CMK (cell line): ENCODE data around the gene MSMO1.
"Not testable (repeated sequence)": the region's sequence is repeated elsewhere in the genome, so short reads cannot be mapped to it uniquely, and the experiment has no call there.

Source experiments
- DNase-seq: peaks from one replicate; pipeline ENCODE4 v3.0.0-alpha.2; 2010; ENCODE audit warnings: low read depth

Gene MSMO1

GRCh38 chr4:165324918-165325304, 2.6 kb upstream of the MSMO1 start:
- no peak for DNase-seq

GRCh38 chr4:165325732-165326512, 1.5 kb upstream of the MSMO1 start:
- DNase-seq, result no peak

GRCh38 chr4:165326831-165327210, 648 bp upstream of the MSMO1 start:
- no peak for DNase-seq

DNA sequence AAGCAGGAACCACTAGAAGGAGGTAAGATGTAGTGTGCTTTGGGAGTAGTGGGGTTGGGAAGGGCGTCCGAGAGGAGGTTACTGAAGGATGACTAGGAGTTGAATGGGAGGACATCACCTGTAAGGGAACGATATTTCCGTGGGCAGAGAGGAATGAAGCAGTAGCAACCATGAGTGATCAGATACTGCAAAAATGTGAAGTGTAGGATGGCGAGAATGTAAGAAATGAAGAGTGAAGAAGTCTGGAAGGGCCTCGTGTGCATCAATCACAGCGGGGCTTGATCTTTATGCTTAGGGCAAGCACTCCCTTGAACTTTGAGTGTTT, 594 bp downstream of the MSMO1 start:
- DNase-seq, result no peak

DNA sequence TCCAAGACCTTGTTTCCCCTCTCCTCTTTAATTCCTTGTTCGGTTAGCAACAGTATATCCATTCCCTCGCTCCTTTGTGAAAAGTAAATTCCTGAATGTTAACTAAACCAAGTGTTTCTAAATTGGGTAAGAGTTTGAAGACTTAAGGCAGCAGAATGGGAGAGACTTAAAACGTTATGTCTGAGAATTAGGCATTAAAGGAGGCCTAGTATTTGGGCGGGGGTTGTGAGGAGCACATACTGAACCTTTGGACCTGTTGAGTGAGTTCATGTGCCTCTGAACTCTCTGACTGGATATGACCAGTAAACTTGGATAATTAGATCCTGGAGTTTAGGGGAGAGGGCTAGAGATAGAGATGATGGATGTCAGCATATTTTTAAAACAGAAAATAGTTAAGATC, 1.2 kb downstream of the MSMO1 start:
- DNase-seq, result no peak

DNA sequence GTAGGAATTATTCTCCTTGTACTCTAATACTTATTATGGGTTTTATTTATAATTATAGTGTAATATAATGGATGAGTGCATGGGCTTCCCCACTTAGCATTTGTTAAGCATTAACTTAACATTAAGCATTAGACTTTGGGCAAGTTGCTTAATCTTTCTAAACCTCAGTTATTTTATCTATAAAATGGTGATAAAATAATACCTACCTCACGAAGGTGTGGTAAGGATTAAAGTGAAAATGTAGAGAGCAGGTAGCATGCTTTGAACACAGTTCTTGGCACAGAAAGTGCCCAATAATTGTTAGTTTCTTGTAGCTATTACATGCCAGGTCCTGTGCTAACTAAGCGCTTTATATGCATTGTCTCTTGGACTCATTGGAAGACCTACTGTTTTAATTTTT, 2.6 kb downstream of the MSMO1 start:
- DNase-seq, result no peak

DNA sequence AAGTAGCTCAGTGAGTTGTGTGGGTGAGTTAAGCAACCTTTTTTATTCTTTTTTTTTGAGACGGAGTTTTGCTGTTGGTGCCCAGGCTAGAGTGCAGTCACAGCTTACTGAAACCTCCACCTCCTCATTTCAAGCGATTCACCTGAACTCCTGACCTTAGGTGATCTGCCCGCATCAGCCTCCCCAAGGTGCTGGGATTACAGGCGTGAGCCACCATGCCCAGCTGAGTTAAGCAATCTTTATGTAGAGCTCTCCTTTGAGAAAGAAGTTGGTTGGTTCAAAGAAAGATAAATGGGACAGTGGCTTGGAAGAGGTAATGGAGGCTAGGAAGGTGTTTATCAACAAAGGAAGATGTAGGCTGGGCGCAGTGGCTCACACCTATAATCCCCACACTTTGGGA, 3.2 kb downstream of the MSMO1 start:
- DNase-seq, result no peak

DNA sequence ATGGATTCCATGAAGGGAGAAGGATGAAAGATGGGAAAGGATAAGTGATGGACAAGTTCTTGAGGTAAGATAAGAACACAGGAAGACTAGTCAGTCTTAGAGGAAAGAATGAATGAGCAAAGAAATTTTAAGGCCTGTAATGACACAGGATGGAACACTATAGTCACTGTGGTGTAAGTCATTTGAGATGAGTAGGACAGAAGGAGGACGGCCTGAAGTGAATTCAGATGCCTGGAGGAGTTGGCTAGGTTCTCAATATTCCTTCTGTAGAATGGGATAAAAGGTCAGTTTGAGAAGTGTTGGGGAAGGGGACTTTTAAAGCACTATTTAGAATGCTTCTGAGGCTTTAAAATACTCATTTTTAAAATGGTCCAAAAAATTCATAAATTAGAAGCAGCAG, 3.9 kb downstream of the MSMO1 start:
- no peak for DNase-seq

DNA sequence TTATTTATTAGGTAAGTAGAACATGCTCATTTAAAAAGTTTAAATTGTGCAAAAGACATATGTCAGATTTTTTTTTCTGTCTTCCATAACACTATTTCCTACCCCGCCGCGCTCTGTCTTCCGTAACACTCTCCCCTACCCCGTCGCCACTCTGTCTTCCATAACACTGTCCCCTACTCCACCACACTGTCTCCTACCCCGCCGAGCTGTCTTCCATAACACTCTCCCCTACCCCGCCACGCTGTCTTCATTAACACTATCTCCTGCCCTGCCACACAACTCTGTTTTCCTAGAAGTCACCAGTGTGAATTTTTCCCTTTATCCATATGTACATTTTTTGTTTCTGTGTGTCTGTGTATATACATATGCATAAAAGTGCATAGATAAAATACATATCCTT, 4.4 kb downstream of the MSMO1 start:
- DNase-seq, result no peak

GRCh38 chr4:165332502-165332901, 5.0 kb downstream of the MSMO1 start:
- DNase-seq, result no peak

DNA sequence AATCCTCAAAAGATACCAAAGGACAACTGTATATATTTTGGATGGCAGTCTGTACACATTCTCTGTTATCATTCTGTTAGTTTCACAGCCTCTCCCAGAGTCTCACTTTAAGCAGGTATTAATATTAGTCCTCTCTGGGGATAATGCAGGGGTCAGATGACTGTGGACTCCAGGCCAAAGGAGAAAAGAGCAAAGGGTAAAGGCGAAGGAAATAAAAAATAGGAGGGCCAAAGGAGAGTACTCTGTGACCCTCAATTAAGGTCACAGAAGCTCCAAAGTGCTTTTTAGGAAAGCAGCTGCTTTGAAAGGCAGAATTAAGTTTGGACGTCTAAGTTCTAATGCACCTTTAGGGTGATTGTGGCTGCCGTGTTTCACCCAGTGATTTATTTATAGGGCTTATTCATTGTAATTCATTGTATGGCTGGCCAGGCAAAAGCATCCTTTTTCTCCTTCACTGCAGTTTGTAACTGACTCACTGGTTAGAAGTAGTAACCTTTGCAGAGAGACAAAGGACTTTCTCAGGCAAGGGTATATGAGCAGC, 7.8 kb downstream of the MSMO1 start:
- DNase-seq, result no peak

DNA sequence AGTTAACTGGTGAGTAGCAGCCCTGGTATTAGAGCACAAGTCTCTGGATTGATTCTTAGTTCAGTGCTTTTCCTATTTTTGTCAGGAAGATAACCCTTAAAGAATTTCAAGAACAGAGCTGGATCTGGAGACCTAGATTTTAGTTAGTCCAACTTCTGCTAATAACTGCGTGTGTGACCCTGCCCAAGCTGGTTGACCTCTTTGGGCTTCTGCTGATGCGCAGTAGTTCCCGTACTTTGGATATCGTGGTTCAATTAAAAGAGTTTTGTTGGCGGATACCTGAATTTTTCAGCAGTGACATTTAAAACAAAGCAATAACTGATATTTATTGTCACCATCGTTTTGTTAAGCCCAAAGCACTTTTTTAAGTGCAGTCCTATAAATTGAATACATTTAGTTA, 9.3 kb downstream of the MSMO1 start:
- no peak for DNase-seq

- DNase-seq, result not testable (repeated sequence)
Observed at GRCh38 chr4:165342340-165342739, 14.9 kb downstream of the MSMO1 start.

- no peak for DNase-seq
Observed at GRCh38 chr4:165343353-165344191, 16.1 kb downstream of the MSMO1 start.

DNA sequence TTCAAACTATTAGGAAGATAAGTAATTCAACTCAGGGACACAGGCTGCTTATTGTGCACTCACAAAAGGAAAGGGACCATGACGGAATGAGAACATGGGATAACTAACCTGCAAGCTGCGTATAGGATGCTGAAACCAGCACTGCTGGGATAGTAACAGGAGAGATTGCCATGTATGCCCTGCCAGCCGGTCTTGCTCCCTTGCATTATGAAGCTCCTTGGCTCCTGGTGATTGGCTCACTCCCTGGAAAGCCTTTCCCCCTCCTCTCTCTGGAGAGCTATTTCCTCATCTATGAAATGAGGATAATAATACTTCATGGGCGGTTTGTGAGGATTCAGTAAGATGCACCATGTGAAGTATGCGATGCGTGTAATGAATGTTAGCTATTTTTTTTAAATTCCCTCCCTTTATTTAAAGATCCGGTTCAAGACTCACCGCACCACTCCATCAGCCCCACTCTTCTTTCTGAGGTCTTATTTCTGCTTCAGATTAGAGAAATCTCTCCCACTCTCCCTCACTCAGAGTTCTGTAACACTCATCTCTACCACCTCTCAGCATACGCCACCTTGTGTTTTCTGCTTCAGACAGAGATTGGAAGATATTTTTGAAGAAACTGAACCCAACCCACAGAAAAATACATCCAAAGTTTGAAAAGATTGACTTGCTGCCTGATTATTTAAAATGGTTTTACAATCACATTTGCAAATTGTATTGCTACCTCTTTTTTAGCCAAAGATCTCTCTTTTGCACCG, 18.4 kb downstream of the MSMO1 start:
- DNase-seq, result no peak

- no peak for DNase-seq
Observed at GRCh38 chr4:165347647-165348569, 20.4 kb downstream of the MSMO1 start.

GRCh38 chr4:165351359-165352130, 24.1 kb downstream of the MSMO1 start:
- no peak for DNase-seq

GRCh38 chr4:165355900-165356300, 28.4 kb downstream of the MSMO1 start:
- DNase-seq, result peak; percentile 7

GRCh38 chr4:165359506-165359905, 32.0 kb downstream of the MSMO1 start:
- DNase-seq, result no peak

- no peak for DNase-seq
Observed at GRCh38 chr4:165360041-165360695, 32.7 kb downstream of the MSMO1 start.
